Naive B cell (primary cell): ENCODE results near the gene CARD11. TPM values are rescaled to one million over a fixed set of nuclear protein-coding genes. Genes with fewer than 3 reads are reported as not detected.

Source experiments
- ATAC-seq, 2 donors: fragments of 150-1000 bp; cut with Tn5 transposase; 2 replicates each; pipeline ENCODE4 v1.10.0; 2021; ENCODE audit warnings: low read depth in 2 of 2, mild to moderate bottlenecking in 2 of 2, moderate library complexity in 2 of 2
- DNase-seq: peaks from one replicate; pipeline ENCODE4 v3.0.0; 2022
- H3K27ac Mint-ChIP-seq, 6 donors: one replicate each; pipeline ENCODE4 v1.8.0; 2020 to 2022; ENCODE audit warnings: mild to moderate bottlenecking in 6 of 6, mixed read lengths in 6 of 6, moderate library complexity in 5 of 6, inconsistent platforms in 2 of 6
- H3K27me3 Mint-ChIP-seq, 3 donors: one replicate each; pipeline ENCODE4 v1.8.0; 2021 to 2022; ENCODE audit warnings: mixed read lengths in 3 of 3, mild to moderate bottlenecking in 1 of 3
- H3K36me3 Mint-ChIP-seq, 2 donors: one replicate each; pipeline ENCODE4 v1.8.0; 2020 to 2022; ENCODE audit warnings: mixed read lengths in 2 of 2, inconsistent platforms in 1 of 2, mild to moderate bottlenecking in 1 of 2
- H3K4me1 Mint-ChIP-seq, 3 donors: one replicate each; pipeline ENCODE4 v1.8.0; 2020 to 2022; ENCODE audit warnings: mixed read lengths in 3 of 3, inconsistent platforms in 1 of 3, mild to moderate bottlenecking in 1 of 3, moderate library complexity in 1 of 3
- H3K4me3 Mint-ChIP-seq, 8 donors: one replicate each; pipeline ENCODE4 v1.8.0; 2020 to 2022; ENCODE audit warnings: mild to moderate bottlenecking in 8 of 8, mixed read lengths in 8 of 8, moderate library complexity in 8 of 8, inconsistent platforms in 2 of 8
- H3K9me3 Mint-ChIP-seq, 7 donors: one replicate each; pipeline ENCODE4 v1.8.0; 2020 to 2022; ENCODE audit warnings: mixed read lengths in 7 of 7, mild to moderate bottlenecking in 5 of 7, inconsistent platforms in 2 of 7, moderate library complexity in 1 of 7
- polyA plus RNA-seq, 6 donors: library from polyadenylated mRNA; unstranded; fragments of 300-500 nt; fragmentation: Illumina TruSeq; gene quantifications; one replicate each; pipeline ENCODE4 v1.2.3, GENCODE V29; 2021; ENCODE audit warnings: low read depth in 6 of 6

The CARD11 gene
- polyA plus RNA-seq, 6 donors from 2014 or later, result 9.4 to 55.3 (median 17.5) TPM

DNA sequence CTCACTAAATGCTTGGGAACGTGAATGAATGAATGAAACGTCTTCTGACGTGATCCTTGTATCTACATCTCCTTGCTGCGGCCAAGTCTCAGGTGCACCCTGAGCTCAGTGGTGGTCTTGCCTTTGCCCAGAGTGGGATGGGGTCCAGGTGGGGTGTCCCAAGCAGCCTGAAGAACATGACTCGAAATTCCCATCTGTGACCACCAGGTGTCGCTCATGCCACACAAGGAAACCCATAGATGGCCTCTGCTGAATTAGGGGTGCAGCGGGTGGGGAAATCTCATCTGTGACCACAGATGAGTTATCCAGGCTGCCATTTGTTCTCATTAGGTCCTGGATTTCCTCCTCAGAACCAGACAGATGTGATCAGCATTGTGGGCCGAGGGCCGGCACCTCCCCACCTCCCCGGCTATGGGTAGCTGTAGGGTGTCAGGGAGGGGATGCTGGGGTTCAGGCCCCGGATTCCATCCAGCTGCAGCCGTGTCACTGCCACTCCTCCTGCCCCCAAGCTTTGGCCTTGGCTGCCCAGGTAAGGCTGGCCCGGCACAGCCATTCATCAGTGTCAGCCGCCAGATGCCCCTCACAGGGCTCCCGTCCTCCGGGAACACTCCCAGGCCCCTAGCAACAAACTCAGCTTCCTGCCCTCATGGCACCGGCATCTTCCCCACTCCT is 178.5 kb downstream of the CARD11 start:
- no peaks in the 10 kb centered on the region for H3K27me3 Mint-ChIP-seq
- H3K27ac Mint-ChIP-seq, result peak overlapping the region in 4 of 6 donors; percentile 39 to 92 (median 58)
- ATAC-seq (peak; percentile 75 to 77), DNase-seq (peak; percentile 67)
- no peaks in the 10 kb centered on the region for H3K36me3 Mint-ChIP-seq
- peaks cover 21 to 25% (median 24%) of the 10 kb centered on the region in 3 donors for H3K4me1 Mint-ChIP-seq
- no peaks in the 10 kb centered on the region for H3K9me3 Mint-ChIP-seq
- H3K4me3 Mint-ChIP-seq, result peak overlapping the region in 3 of 8 donors; percentile 50 to 82 (median 71)

DNA sequence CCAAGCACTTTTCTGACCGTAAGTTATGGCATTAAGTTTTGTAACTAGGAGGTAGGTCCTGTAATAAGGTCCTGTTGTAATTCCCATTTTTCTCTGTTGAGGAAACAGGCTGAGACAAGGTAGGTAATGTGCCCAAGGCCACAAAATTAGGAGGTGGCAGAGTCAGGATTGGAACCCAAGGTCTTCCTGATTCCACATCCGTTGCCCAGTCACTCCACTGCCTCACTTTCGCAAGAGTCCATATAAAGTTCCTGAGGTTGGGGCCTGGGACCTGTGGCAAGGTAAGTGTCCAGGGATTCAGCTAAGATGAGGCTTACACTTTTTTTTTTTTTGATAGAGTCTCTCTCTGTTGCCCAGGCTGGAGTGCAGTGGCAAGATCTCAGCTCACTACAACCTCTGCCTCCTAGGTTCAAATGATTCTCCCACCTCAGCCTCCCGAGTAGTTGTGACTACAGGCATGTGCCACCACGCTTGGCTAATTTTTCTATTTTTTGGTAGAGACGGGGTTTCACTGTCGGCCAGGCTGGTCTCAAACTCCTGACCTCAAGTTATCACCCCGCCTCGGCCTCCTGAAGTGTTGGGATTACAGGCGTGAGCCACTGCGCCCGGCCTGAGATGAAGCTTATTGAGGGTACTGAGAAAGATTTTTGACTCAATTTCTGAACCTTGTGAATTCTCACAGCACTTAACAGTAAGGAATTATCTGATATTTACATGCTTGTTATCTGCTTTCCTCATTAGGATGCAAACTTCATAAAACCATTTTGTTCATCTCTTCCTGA is 179.3 kb downstream of the CARD11 start:
- ATAC-seq (no peak), DNase-seq (no peak)
- Mint-ChIP-seq H3K4me1 (peaks cover 17 to 18% (median 17%) of the 10 kb centered on the region in 3 donors), H3K27ac (peak overlapping the region in 3 of 6 donors; percentile 47 to 86 (median 78)), H3K4me3 (peak overlapping the region in 2 of 8 donors; percentile 62 to 68), H3K27me3 (no peaks in the 10 kb centered on the region), H3K9me3 (no peaks in the 10 kb centered on the region), H3K36me3 (no peaks in the 10 kb centered on the region)

DNA sequence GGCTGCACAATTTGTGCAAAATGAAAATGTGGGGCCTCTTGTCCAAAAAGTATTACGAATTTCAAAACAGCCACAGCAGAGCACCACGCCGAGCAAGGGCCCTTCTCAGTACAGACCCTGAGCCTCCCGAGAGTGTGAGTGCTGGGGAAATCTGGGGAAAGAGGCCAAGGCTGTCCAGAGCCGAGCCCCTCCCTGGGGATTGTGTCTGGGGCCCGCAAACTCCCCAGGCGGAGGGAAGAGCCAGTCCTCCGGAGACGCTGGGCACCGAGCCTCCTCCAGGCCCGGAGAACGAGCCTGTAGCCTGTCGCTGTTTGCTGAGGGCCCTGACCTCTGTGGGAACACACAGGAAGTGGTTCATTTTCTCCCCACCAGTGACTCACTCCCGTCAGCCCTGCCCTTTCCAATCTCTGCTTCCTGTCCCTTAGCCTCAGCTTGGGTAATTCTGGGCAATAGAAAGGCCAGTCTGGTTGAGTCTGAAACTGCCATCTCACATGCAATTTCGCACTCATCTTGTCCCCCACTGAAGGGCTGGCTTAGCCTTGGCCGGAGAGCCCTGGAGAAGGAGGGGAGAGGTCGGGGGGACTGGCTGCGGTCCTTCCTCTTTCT is 180.1 kb downstream of the CARD11 start:
- H3K4me3 Mint-ChIP-seq, result peak overlapping the region in 7 of 8 donors; percentile 15 to 77 (median 62)
- no peaks in the 10 kb centered on the region for H3K27me3 Mint-ChIP-seq
- ATAC-seq (peak; percentile 33 to 54), DNase-seq (no peak)
- H3K27ac Mint-ChIP-seq, result peak overlapping the region in 5 of 6 donors; percentile 18 to 91 (median 78)
- H3K36me3 Mint-ChIP-seq, result no peaks in the 10 kb centered on the region
- H3K9me3 Mint-ChIP-seq, result no peaks in the 10 kb centered on the region
- H3K4me1 Mint-ChIP-seq, result peaks cover 12 to 14% (median 13%) of the 10 kb centered on the region in 3 donors

DNA sequence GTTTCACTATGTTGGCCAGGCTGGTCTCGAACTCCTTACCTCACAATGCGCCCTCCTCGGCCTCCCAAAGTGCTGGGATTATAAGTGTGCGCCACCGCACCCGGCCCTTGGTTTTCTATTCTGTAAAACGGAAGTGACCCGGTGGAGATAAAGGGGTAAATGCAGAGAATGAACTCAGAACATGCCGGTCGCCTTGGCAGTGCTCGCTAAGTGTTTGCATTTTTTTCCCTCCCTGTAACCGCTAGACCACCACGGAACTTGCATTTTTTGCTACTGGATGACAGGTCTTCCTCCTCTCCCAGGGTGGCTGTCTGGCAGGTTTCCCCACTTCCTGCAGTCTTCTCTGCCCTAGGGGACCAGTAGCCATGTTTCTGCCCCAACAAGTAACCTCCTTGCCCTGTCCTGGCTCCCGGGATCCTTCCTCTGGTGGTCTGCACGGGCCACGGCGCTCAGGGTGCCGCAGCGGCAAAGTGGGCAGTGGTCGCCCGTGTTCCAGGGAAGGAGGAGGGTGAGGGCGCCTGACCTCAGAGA is 180.8 kb downstream of the CARD11 start:
- DNase-seq (no peak), ATAC-seq (peak in 1 of 2 donors; percentile 12)
- peaks cover 12 to 14% (median 13%) of the 10 kb centered on the region in 3 donors for H3K4me1 Mint-ChIP-seq
- no peaks in the 10 kb centered on the region for H3K36me3 Mint-ChIP-seq
- H3K27ac Mint-ChIP-seq, result peak overlapping the region in 3 of 6 donors; percentile 52 to 78 (median 70)
- no peaks in the 10 kb centered on the region for H3K27me3 Mint-ChIP-seq
- H3K4me3 Mint-ChIP-seq, result peak overlapping the region in 7 of 8 donors; percentile 22 to 63 (median 39)
- no peaks in the 10 kb centered on the region for H3K9me3 Mint-ChIP-seq

DNA sequence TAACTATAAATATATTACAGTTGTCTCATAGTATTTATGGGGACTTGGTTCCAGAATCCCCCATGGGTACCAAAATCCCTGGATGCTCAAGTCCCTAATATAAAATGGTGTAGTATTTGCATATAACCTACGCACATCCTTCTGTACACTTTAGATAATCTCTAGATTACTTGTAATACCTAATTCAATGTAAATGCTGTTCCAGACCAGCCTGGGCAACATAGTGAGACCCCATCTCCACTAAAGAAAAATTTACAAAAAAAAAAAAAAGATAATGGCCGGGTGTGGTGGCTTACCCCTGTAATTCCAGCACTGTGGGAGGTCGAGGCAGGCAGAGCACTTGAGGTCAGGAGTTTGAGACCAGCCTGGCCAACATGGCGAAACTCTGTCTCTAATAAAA is 182.2 kb downstream of the CARD11 start:
- DNase-seq (no peak), ATAC-seq (no peak)
- no peak overlapping the region for H3K4me3 Mint-ChIP-seq
- H3K27ac Mint-ChIP-seq, result peak overlapping the region in 1 of 6 donors; percentile 24
- no peaks in the 10 kb centered on the region for H3K36me3 Mint-ChIP-seq
- no peaks in the 10 kb centered on the region for H3K9me3 Mint-ChIP-seq
- no peaks in the 10 kb centered on the region for H3K27me3 Mint-ChIP-seq
- peaks cover 12 to 14% (median 13%) of the 10 kb centered on the region in 3 donors for H3K4me1 Mint-ChIP-seq

DNA sequence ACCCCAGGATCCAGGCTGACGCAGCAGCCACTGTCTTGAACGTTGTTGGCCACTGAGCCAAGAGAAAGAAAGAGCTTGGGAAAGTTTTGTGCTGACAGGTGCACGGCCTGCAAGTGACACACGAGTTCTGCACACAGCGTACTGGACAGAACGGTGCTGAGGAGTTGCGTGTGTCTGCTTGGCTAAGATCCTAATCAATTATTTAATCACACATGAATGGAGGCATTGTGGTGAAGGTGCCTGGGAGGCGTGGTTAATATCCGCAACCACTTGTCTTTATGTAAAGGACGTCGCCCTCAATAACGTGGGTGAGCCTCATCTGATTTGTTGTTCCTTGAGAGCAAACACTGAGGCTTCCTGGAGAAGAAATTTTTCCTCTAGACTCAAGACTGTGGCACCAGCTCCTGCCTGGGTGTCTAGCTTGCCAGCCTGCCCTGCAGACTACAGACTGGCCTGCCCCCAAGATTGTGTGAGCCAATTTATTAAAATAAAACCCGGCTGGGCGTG is 183.0 kb downstream of the CARD11 start:
- DNase-seq (no peak), ATAC-seq (no peak)
- peaks cover 12 to 14% (median 13%) of the 10 kb centered on the region in 3 donors for H3K4me1 Mint-ChIP-seq
- no peak overlapping the region for H3K27ac Mint-ChIP-seq
- H3K4me3 Mint-ChIP-seq, result no peak overlapping the region
- H3K27me3 Mint-ChIP-seq, result no peaks in the 10 kb centered on the region
- no peaks in the 10 kb centered on the region for H3K36me3 Mint-ChIP-seq
- H3K9me3 Mint-ChIP-seq, result no peaks in the 10 kb centered on the region

DNA sequence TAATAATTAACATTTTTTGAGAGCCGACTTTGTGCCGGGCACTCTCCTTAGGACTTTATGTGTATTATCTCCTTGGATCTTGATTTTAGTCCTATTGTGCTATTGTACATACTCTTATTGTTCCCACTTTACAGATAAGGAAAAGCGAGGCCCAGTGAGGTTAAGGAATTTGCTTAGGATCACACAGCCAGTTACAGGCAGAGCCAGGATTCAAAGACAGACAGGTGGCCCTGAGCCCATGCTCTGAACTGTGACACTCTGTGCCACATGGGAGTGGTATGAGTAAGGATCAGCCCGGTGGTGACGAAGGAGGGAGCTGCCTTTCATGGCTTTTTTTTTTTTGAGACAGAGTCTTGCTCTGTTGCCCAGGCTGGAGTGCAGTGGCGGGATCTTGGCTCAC is 183.7 kb downstream of the CARD11 start:
- Mint-ChIP-seq H3K9me3 (no peaks in the 10 kb centered on the region), H3K36me3 (no peaks in the 10 kb centered on the region), H3K4me3 (peak overlapping the region in 1 of 8 donors; percentile 18), H3K27ac (peak overlapping the region in 2 of 6 donors; percentile 39 to 67), H3K27me3 (no peaks in the 10 kb centered on the region), H3K4me1 (peaks cover 10 to 12% (median 11%) of the 10 kb centered on the region in 3 donors)
- ATAC-seq (no peak), DNase-seq (no peak)

DNA sequence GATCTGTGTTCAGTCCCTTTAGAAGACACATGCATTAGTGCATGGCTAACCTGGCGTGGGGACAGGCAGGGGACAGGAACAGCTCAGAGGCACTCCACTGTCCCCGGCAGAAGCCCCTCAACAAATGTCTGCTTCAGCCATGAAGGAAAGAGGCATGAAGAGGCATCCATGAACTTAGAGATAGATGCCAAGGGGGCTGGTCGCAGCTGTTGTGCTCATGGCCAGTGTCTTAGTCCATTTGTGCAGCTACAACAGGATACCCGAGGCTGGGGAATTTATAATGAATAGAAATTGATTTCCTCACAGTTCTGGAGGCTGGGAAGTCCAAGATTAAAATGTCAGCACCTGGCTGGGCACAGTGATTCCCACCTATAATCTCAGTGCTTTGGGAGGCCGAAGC is 185.0 kb downstream of the CARD11 start:
- DNase-seq (no peak), ATAC-seq (no peak)
- no peak overlapping the region for H3K27ac Mint-ChIP-seq
- H3K4me3 Mint-ChIP-seq, result no peak overlapping the region
- H3K27me3 Mint-ChIP-seq, result no peaks in the 10 kb centered on the region
- H3K9me3 Mint-ChIP-seq, result no peaks in the 10 kb centered on the region
- H3K36me3 Mint-ChIP-seq, result no peaks in the 10 kb centered on the region
- H3K4me1 Mint-ChIP-seq, result peaks cover 1 to 8% (median 4%) of the 10 kb centered on the region in 3 donors

DNA sequence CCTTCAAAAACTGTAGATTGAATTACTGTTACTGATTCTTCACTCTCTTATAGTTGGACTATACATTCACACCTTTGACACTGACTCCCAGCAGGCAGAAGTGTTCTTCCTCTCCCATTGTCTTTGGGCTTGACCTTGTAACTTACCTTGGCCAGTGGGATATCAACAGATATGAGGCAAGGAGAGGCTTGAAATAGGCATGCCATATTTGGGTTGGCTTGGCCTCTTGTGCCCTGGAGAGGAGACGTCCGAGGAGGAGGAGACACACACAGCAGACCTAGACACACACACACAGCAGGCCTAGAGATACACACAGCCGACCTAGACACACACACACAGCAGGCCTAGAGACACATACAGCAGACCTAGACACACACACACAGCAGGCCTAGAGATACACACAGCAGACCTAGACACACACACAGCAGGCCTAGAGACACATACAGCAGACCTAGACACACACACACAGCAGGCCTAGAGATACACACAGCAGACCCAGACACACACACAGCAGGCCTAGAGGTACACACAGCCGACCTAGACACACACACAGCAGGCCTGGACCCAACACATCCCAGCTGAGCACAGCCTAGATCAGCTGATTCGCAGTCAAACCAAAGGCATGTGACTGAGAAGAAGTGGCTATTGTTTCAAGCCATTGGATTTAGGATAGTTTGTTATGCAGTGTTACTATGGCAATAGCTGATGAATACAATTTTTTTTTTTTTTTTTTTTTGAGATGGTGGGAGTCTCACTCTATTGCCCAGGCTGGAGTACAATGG is 187.1 kb downstream of the CARD11 start:
- Mint-ChIP-seq H3K27ac (peak overlapping the region in 4 of 6 donors; percentile 15 to 81 (median 36)), H3K9me3 (no peaks in the 10 kb centered on the region), H3K4me3 (no peak overlapping the region), H3K4me1 (peaks cover 0 to 7% (median 0%) of the 10 kb centered on the region in 3 donors), H3K27me3 (no peaks in the 10 kb centered on the region), H3K36me3 (no peaks in the 10 kb centered on the region)
- DNase-seq, result no peak
- ATAC-seq, result peak; percentile 30 to 40

Other genes starting within 250 kb of the CARD11 start
- gene GNA12, start 199.6 kb downstream of the CARD11 start, polyA plus RNA-seq, result 10 to 100 TPM; 26.6 to 43.8 (median 34.8) TPM